Bone marrow (tissue), 2 donors: ENCODE data around the gene NGDN.

Source experiments
- DNase-seq, 2 donors: peaks; one replicate each; lab custom pipeline; 2025; lab: John Stamatoyannopoulos, UW

NGDN gene

GRCh38 chr14:23470947-23471346 lies 1.4 kb downstream of the NGDN start:
- no peak for DNase-seq

DNA sequence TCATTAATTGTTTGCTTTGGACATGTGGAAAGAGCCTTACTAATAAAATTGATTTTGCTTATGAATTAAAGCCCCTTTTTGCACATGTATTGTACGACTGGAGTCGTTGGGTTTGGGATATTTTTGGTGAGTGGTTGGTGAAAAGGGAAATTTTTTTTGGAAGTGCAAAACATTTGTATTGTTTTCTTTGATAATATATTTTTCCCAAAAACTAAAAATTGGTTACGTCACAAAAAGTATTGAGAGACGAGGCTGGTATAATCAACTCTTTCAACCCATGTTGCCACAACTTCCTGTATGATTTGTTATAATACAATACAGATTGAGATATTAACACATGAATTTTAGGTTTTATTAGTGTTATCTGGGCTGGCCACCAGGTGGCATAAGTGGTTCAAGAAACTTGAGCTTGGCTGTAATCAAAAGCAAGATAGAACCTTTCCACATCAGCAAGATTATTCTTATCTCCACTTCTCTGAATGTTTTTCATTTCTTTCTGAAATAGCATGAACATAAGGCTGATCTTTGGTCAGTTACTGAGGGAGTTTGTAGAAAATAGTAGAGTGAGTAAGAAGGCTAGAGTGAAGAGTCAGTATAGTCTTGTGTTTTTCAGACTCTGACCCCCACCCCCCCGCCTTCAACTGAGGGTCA lies 8.7 kb downstream of the NGDN start:
- peak; percentile 0 to 42 for DNase-seq

DNA sequence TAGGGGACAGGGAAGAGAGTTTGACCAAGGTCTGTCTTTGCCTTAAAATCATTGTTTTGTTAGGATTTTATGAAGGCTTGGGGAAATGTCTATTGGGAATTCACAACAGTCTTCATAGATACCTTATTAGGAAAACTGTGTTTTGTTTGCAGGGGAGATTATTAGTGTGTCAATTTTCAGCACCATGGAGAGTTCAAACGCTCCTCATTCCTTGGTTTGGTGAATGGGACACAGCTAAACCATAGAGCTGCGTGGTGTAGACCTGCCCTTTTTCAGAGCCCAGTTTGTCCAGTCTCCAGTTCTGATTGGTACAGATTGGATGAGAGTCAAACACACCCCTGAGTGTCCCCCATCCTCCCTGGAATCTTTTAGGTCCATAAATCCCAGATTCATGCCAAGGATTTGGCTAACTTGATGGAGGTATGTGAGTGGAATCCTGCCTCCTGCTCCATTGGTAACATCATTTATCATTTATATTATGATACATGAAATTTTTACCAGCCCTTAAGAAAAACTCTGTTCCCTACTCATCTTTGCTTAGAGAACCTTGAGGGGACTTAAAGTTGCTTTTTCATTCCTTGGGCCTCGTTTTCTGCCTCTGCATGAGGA lies 12.0 kb downstream of the NGDN start:
- DNase-seq: no peak

DNA sequence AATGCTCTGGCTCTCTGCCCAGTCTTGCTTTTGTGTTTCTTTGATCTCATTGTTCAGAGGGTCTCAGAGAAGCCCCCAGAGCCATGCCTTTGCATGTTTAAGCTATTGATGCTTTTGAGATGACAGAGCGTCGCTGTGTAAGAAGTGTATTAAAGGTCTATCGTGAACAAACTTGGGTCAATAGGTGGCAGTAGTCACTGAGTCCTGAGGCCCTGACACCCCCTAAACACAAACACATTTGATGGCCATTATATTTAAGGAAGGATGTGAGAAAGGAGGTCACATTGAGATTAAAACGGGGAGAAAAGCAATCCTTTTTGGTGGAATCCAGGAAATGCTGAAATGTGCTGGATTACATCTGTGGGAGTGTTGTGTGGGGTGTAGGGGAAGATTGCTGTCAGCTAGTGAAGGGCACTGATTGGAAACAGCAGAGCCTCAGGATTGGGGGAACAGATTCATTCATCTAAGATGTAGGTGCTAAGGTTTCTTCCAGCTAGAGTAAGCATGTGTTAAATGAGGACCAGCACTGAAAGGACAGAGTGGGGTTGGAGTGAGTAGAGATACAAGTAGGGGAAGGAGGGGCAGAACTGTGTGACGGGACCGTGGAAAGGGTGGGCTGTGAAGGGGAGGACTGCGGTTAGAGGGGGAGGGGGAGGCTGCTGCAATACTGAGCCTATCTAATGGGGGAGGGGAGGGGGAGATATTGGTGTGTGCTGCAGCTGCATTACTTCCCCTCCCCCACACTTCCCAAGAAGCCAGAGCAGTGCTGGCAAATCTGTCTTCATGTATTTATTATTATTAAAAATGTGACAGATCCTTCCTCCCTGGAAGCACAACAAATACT lies 12.7 kb downstream of the NGDN start:
- DNase-seq: no peak

GRCh38 chr14:23482823-23483148 lies 13.3 kb downstream of the NGDN start:
- no peak for DNase-seq

DNA sequence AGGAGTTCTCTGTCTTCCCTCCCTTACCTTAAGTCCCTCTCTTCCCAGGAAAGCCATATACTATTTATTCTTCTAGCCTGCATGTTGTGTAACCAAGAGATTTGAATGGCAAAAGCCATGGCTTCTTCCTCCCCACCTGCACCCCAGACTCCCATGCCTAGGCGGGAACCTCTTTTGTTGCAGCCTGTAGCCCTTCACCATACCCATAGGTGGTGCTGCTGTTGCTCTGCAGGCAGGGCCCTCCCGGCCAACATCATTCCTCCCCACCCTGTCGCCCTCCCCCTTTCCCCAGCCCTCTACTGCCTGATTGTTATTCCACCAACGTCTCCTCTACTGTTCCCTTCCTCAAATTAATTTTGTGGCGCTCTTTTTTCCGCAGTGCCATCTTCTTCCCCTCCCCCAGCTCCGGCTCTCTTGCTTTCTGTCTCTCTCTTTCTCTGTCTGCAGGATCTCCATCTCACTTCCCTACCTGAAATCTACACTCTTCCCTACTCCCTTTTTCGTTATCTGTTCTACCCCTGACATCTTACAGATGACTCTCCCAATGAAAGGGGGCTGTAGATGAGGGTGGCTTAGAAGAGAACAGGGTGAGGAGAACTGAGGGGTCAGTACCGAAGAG lies 13.8 kb downstream of the NGDN start:
- no peak for DNase-seq

DNA sequence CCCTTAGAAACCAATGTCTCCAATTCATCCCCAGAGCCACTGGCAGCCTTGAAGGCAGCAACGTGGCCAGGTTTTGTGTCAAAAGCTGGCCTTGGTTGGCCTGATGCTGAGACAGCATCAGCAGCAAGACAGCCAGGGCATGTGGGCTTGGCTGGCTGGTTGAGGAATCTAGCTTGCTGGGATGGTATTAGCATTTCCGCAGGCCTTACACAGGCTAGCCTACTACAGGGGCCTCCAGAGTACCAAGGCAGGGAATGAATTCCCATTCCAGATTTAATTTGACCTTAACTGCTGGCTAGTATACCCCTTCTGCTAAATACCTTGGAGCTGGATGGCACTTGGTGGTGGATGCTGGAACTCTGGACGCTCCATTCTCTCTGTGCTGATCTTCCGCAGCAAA lies 15.8 kb downstream of the NGDN start:
- no peak for DNase-seq

- DNase-seq: no peak
Observed at GRCh38 chr14:23486036-23486435, 16.5 kb downstream of the NGDN start.

- no peak for DNase-seq
Observed at GRCh38 chr14:23487216-23487615, 17.7 kb downstream of the NGDN start.

DNA sequence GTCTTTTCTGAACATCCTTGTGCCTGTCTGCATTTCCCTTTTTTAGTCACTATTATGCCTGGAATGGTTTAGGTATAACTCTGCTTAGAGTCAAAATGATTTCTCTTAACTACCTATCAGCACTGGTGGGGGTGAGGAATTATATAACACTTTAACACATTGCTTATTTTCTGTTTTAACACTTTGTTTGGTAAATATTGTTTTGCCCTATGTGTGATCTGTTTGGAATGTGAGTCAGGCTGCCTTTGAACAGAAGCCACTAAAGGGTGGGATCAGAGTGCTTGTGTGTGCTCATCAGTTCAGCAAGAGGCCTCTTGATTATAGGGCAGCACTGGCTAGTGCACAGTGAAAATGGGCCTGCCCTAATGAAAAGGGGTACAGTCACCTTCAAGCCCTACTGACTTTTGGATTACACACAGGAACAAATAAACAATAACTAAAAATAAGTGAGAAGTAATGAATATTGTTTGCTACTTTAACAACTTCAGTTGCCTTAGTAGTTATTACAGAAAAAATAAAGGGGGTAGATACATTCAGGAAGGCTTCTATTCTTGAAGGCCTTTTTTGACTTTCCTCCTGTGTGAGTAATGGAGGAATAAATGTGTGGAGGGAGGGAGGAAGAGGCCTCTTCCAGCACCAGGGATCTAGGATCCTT lies 23.2 kb downstream of the NGDN start:
- DNase-seq: no peak

DNA sequence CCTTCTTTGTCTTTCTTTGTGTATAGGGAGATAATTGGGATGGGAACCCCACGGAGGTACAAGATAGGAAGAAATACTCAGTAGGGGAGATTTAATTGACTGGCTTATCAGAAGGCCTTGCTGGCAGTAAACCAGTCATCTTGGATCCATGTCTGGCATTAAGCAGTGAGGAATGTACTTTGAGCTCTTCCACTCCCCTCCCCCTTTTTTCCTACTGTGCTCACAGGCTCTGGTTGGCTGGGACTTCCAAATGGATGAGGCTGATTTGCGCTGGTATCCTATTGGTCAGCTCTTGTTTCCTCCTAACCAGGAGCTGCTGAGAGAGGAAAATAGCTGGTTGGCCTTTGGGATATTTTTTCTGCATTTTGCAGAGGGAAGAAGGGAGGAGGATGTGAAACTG lies 24.7 kb downstream of the NGDN start:
- DNase-seq: no peak

DNA sequence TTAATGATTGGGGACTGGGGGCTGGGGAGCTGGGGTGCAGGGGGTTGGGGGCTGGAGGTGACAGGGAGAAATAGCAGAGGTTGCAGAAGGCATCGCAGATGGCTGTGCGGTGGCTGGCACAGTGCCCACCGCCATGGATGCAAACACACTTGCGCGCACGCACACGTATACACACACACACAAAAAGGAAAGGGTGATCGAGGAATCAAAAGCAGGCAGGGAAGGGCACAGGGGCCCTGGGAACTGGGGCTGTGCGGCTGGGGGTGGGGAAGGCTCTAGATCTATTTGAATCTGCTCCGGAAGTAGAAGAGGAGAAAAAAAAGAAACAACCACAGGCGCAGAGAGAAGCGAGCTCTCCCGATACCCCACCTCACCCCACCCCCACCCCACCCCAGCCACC lies 42.7 kb downstream of the NGDN start:
- peak in 1 of 2 donors; percentile 1 for DNase-seq

DNA sequence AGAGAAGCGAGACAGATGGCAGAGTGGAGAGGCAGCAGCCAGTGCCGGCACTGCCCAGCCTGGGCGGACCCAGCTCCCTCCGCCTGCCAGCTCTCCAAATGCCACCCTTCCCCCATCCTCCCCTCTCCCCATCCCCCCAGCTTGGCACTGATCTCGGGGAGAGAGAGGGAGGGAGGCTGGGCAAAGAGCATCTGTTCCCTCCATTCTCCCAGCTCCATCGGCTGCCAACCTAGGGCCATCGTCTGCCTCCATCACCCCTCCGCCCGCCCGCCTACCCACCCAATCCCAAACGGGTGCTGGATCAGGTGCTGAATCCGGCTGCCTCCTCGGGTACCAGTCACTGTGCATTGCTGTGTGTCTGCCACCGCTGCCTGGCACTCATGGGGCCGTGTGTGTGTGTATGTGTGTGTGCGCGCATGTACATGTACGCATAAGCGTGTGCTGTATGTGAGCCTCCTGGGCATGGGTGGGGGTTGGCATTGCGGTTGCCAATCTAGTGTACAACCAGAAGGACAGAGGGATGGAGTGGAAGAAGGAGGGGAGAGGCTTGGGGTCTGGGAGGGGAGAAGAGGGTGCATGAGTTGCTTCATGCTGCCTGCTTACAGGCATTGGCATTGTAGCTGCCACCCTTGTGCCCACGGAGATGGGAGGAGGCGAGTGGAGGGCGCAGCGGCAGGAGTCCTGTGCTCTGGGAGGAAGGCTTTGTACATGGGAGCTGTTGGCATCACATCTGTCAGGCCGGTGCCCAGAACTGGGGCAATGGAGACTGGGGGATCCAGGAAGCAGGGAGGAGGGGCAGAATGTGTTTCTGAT lies 43.7 kb downstream of the NGDN start:
- no peak for DNase-seq

DNA sequence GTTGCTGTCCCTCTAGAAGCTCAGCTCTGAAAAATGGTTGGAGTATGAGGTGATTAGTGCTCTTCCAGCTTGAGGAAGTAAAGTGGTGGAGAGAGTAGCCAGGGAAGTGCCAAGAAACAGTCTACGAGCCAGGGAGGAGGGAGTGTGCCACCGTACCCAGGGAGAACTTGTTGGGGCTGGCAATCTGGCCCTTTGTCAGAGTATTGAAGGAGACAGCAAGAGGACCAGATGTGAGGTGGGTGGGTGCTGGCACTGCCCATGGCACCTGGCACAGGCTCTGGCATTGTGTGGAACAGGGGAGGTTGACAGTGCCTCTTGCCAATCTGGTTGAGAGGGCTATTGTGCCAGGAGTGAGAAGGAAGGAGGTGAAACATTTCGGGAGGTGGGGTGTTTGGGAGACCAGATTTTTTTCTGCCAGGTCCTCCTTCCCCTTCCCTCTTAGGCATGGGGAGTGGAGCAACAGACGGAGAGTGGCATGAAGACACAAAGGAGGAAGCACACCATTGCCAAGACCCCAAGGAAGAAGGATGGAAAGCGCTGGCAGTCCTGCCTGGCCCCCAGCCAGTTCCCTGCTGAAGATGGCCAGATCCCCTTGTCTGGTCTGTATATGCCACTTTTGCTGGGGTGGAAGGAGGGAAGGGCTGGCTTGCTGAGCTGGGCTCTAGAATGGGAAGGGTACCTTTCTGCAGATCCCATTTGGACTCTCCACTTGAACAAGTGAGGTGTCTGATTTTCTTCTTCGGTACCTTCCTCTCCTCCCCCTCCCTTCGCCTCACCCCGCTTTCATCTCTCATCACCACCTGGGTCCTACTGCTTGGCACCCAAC lies 44.5 kb downstream of the NGDN start:
- no peak for DNase-seq

- DNase-seq: no peak
Observed at GRCh38 chr14:23514644-23514957, 45.1 kb downstream of the NGDN start.

- DNase-seq: no peak
Observed at GRCh38 chr14:23517650-23518326, 48.3 kb downstream of the NGDN start.

DNA sequence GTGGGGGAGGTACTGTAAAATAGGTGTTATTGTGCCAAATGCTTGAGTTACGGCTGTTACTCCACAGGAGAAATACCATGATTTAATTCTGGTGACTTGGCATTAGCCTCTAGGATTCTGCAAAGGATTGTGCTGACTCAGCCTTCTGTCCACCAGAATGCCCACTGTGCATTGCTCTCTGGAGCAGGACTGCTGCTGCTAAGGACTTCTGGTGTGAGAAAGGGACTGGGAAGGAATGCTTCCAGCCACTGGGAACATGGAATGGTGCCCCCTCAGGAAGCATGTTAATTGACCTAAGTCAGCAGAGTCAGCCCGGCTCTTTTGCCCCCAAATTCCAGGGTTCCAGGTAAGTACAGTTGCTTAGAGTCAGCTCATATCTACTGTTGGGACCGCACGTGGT lies 49.2 kb downstream of the NGDN start:
- DNase-seq: no peak

DNA sequence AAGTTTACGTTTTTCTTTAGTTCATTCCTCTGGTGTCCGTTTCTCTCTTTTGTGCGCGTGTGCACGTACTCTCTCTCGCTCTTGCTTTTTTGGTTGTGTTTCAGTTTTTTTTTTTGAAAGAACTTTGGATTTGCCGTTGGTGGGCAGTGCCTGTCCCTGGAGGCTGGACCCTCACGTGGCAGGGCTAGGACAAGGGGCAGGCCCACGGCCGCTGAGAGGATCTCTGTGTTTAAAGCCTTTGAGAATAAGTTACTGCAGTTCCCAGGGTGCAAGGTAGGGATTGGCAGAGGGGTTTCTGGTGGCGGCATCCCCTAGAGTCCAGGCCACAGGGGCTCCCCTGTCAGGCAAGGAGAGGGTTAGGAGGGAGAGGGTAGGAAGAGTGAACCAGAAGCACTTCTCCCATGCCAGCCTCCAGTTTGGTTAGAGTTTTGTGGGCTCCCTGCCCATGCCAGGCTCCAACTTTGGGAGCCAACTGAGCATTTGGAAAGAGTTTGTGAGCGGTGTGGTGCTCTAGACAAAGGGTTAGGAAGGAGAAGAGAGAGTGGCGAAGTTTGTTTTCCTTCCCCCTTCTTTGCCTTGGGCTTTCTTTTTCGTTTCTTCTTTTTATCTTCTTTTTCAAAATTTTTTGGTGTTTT lies 51.5 kb downstream of the NGDN start:
- DNase-seq: no peak

DNA sequence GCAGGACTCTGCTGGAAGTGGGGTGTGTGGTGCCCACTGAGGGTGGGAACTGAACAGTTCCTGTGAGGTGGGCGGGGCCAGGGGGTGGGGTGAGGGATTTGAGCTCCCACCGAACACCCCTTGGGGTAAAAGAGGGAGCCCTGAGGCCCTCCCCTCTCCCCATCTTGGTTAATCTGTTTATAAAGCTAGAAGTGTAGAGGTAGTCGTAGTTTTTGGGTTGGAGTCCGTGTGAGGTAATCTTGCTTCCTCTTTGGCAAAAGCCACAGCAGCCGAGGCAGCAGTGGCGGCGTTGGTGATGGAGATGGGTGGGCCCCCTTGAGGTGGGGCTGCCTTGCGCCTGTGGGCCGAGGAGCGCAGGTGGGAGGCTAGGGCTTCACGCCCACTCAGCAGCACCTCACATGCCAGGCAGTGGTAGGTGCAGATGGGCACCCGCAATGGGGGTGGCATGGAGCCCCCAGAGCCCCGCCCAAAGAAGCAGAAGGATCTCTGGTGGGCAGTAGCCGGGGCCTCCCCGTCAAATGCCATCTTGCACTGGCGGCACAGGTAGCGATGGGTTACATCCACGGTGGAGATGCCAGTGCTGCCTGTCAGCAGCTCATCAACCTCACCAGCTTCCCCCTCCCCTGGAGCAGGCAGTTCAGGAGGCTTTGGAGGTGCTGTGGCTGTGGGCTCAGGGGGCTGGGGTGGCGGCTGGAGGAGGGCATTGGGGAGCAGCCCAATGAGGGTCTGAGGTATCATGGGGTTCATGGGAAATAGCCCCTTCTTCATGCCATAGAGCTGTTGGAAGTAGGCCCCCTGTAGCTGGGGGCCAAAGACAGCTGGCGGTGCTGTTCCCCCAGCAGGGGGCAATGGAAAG lies 52.5 kb downstream of the NGDN start:
- no peak for DNase-seq
